HepG2 (cell line): ENCODE results near the gene MYO1E. TPM values are rescaled to one million over a fixed set of nuclear protein-coding genes. Genes with fewer than 3 reads are reported as not detected.
A peak's percentile ranks its signal among the peaks of the same experiment; 100 is the strongest.

Experiments used
- ATF5 ChIP-seq: sonication (generic); formaldehyde crosslinking; IDR thresholded peaks from 2 replicates; pipeline ENCODE4 v1.4.0; 2020; ENCODE audit warnings: mild to moderate bottlenecking, low read depth, missing genetic modification reagents
- BATF2 ChIP-seq: sonication (generic); formaldehyde crosslinking; IDR thresholded peaks from 2 replicates; pipeline ENCODE4 v1.8.0; 2022; ENCODE audit warnings: mild to moderate bottlenecking, missing genetic modification reagents, moderate library complexity
- BCL3 ChIP-seq: sonication (generic); formaldehyde crosslinking; IDR thresholded peaks from 2 replicates; pipeline ENCODE4 v1.5.1; 2020; ENCODE audit warnings: mild to moderate bottlenecking, missing genetic modification reagents, moderate library complexity
- ELF4 ChIP-seq: sonication (generic); formaldehyde crosslinking; IDR thresholded peaks from 2 replicates; pipeline ENCODE4 v1.5.0; 2020; ENCODE audit warnings: missing genetic modification reagents, mild to moderate bottlenecking, moderate library complexity, borderline replicate concordance
- HNF1B ChIP-seq: sonication (generic); formaldehyde crosslinking; IDR thresholded peaks from 2 replicates; pipeline ENCODE4 v1.5.1; 2020; ENCODE audit warnings: mild to moderate bottlenecking, moderate library complexity, missing genetic modification reagents
- JUND ChIP-seq: sonication (generic); formaldehyde crosslinking; IDR thresholded peaks from 2 replicates; pipeline ENCODE4 v1.8.0; 2022; ENCODE audit warnings: mild to moderate bottlenecking, missing genetic modification reagents
- PREB ChIP-seq: sonication (generic); formaldehyde crosslinking; IDR thresholded peaks from 2 replicates; pipeline ENCODE4 v1.4.0; 2020; ENCODE audit warnings: missing genetic modification reagents
- RFX3 ChIP-seq: IDR thresholded peaks from 2 replicates; pipeline ENCODE4 v1.6.1; 2016; ENCODE audit warnings: missing biosample characterization, missing genetic modification reagents
- SIN3A ChIP-seq: IDR thresholded peaks from 2 replicates; pipeline ENCODE4 v1.6.1; 2011; ENCODE audit warnings: low read depth, mild to moderate bottlenecking, control low read depth, low read length, borderline replicate concordance
- SNRNP70 ChIP-seq: fragments of 200-400 bp; formaldehyde crosslinking; IDR thresholded peaks from 2 replicates; pipeline ENCODE4 v1.6.1; 2017; ENCODE audit warnings: mild to moderate bottlenecking, low read depth, low read length, moderate library complexity
- ZBTB34 ChIP-seq: sonication (generic); formaldehyde crosslinking; IDR thresholded peaks from 2 replicates; pipeline ENCODE4 v1.8.0; 2022; ENCODE audit warnings: mild to moderate bottlenecking, missing genetic modification reagents
- ZKSCAN1 ChIP-seq: fragments of 150-350 bp; IDR thresholded peaks from 2 replicates; pipeline ENCODE4 v1.6.1; 2014; ENCODE audit warnings: low read length
- ZNF562 ChIP-seq: sonication (generic); formaldehyde crosslinking; IDR thresholded peaks from 2 replicates; pipeline ENCODE4 v1.8.0; 2022; ENCODE audit warnings: missing genetic modification reagents, borderline replicate concordance
- ZNF607 ChIP-seq: sonication (generic); formaldehyde crosslinking; IDR thresholded peaks from 2 replicates; pipeline ENCODE4 v1.5.1; 2020; ENCODE audit warnings: missing genetic modification reagents, mild to moderate bottlenecking, borderline replicate concordance
- ZNF687 ChIP-seq: sonication (generic); formaldehyde crosslinking; IDR thresholded peaks from 2 replicates; pipeline ENCODE4 v1.5.1; 2020; ENCODE audit warnings: mild to moderate bottlenecking, missing genetic modification reagents, moderate library complexity
- polyA plus RNA-seq, 8 experiments: library from polyadenylated mRNA; depleted of rRNA in 3 of 8; stranded (reverse) in 7 of 8; unstranded in 1 of 8; fragments of >200 nt; fragmentation: Illumina TruSeq in 4 of 8; extraction: Trizol in 4 of 8; gene quantifications; 2 replicates each; pipeline versions ENCODE4 v1.2.1 to v1.2.3, GENCODE V29; 2011 to 2016; ENCODE audit warnings: low read depth in 4 of 8, missing spikeins in 1 of 8, mixed read lengths in 1 of 8; ENCODE audit not compliant: insufficient read depth in 1 of 8
- total RNA-seq, 5 experiments: library from RNA; depleted of rRNA; stranded (reverse); fragments of >200 nt; fragmentation: Illumina TruSeq; extraction: Trizol; gene quantifications; 2 replicates each; pipeline ENCODE4 v1.2.3, GENCODE V29; 2016; ENCODE audit warnings: low read depth in 1 of 5

Gene MYO1E
- total and polyA plus RNA-seq, 2 of the 13 experiments (the other 11 are each of a cell fraction or from before 2014, with no cell fraction given) = 15.7 to 25.1 TPM

GRCh38 chr15:59372352-59373211 is at the start of gene MYO1E (continued):
- TF ChIP-seq SNRNP70 (no peak), ZNF687 (peak; percentile 97), RFX3 (CRISPR knock-in tag) (no peak), ELF4 (CRISPR knock-in tag) (0 out of 2 replicates have a peak, but pooled peaks have one; percentile 41), ATF5 (CRISPR knock-in tag) (no peak), JUND (CRISPR knock-in tag) (0 out of 2 replicates have a peak, but pooled peaks have one; percentile 30), HNF1B (peak; percentile 51; the same call in 1 of the 2 replicates), ZNF562 (CRISPR knock-in tag) (no peak), PREB (CRISPR knock-in tag) (no peak), BATF2 (0 out of 2 replicates have a peak, but pooled peaks have one; percentile 24), BCL3 (CRISPR knock-in tag) (peak; percentile 89; the same call in 1 of the 2 replicates), ZNF607 (CRISPR knock-in tag) (no peak; the same call in none of the 2 replicates), ZBTB34 (CRISPR knock-in tag) (peak; percentile 58; the same call in 1 of the 2 replicates), ZKSCAN1 (no peak), SIN3A (peak; percentile 43; the same call in 1 of the 2 replicates)
